Testis (tissue), 2 donors: Measurements from ENCODE around the gene CLDN14.

Experiments
- POLR2A ChIP-seq: fragments of 450-650 bp; IDR thresholded peaks from one replicate; pipeline ENCODE4 v1.6.1; 2017; ENCODE audit warnings: antibody characterized with exemption, mild to moderate bottlenecking, moderate library complexity
- TF ChIP-seq, protein P1 (sequence below), 3 experiments: fragments of 450-650 bp in 2 of 3; fragments of 200-600 bp in 1 of 3; sonication (generic) in 1 of 3; IDR thresholded peaks; one replicate each; pipeline ENCODE4 v1.5.1; 2016 to 2019; ENCODE audit warnings: antibody characterized with exemption in 3 of 3, mild to moderate bottlenecking in 2 of 3, moderate library complexity in 1 of 3

- TF ChIP-seq, protein P1, sequence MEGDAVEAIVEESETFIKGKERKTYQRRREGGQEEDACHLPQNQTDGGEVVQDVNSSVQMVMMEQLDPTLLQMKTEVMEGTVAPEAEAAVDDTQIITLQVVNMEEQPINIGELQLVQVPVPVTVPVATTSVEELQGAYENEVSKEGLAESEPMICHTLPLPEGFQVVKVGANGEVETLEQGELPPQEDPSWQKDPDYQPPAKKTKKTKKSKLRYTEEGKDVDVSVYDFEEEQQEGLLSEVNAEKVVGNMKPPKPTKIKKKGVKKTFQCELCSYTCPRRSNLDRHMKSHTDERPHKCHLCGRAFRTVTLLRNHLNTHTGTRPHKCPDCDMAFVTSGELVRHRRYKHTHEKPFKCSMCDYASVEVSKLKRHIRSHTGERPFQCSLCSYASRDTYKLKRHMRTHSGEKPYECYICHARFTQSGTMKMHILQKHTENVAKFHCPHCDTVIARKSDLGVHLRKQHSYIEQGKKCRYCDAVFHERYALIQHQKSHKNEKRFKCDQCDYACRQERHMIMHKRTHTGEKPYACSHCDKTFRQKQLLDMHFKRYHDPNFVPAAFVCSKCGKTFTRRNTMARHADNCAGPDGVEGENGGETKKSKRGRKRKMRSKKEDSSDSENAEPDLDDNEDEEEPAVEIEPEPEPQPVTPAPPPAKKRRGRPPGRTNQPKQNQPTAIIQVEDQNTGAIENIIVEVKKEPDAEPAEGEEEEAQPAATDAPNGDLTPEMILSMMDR (IDR thresholded peaks at IDR 0.05) = no peak
- no peak for TF ChIP-seq POLR2A
Measured at GRCh38 chr21:36430841-36431240, 49.1 kb downstream of the CLDN14 start.
